Measurements from ENCODE around the gene TMCO4.
A peak's percentile ranks its signal among the peaks of the same experiment; 100 is the strongest.

TMCO4 gene

GRCh38 chr1:19744886-19745285 lies 54.8 kb downstream of the TMCO4 start:
- DNase-seq: no peak

- no peak for DNase-seq
These were observed 55.4 kb downstream of the TMCO4 start for GRCh38 chr1:19744335-19744743.

GRCh38 chr1:19743793-19744192 lies 55.9 kb downstream of the TMCO4 start:
- no peak for DNase-seq

- DNase-seq: no peak
These were observed 56.5 kb downstream of the TMCO4 start for GRCh38 chr1:19743180-19743579.

- no peak for DNase-seq
These were observed 60.1 kb downstream of the TMCO4 start for GRCh38 chr1:19739628-19740027.

GRCh38 chr1:19738669-19739068 lies 61.0 kb downstream of the TMCO4 start:
- DNase-seq: no peak

- DNase-seq: no peak
These were observed 61.6 kb downstream of the TMCO4 start for GRCh38 chr1:19738076-19738475.

- DNase-seq: no peak
These were observed 62.5 kb downstream of the TMCO4 start for GRCh38 chr1:19737104-19737825.

GRCh38 chr1:19735440-19736127 lies 64.1 kb downstream of the TMCO4 start:
- DNase-seq: no peak

- DNase-seq: no peak
These were observed 65.2 kb downstream of the TMCO4 start for GRCh38 chr1:19734472-19734999.

GRCh38 chr1:19734056-19734455 lies 65.7 kb downstream of the TMCO4 start:
- DNase-seq: no peak

GRCh38 chr1:19733615-19734014 lies 66.1 kb downstream of the TMCO4 start:
- no peak for DNase-seq

- DNase-seq: no peak
These were observed 68.3 kb downstream of the TMCO4 start for GRCh38 chr1:19731311-19731821.

GRCh38 chr1:19730793-19731192 lies 68.9 kb downstream of the TMCO4 start:
- no peak for DNase-seq

GRCh38 chr1:19730232-19730631 lies 69.5 kb downstream of the TMCO4 start:
- DNase-seq: no peak

GRCh38 chr1:19728413-19729145 lies 71.1 kb downstream of the TMCO4 start:
- DNase-seq: no peak

- no peak for DNase-seq
These were observed 74.1 kb downstream of the TMCO4 start for GRCh38 chr1:19725606-19726005.

- DNase-seq: no peak
These were observed 75.8 kb downstream of the TMCO4 start for GRCh38 chr1:19723874-19724273.

- DNase-seq: no peak
These were observed 78.7 kb downstream of the TMCO4 start for GRCh38 chr1:19720973-19721372.

- no peak for DNase-seq
These were observed 79.5 kb downstream of the TMCO4 start for GRCh38 chr1:19720174-19720573.

GRCh38 chr1:19717467-19717866 lies 82.2 kb downstream of the TMCO4 start:
- DNase-seq: no peak

- DNase-seq: peak; percentile 91
These were observed 84.1 kb downstream of the TMCO4 start for GRCh38 chr1:19715334-19716203.

Measured in stimulated activated CD4-positive, alpha-beta T cell treated with anti-CD3 and anti-CD28 coated beads, Interleukin-1b, Interleukin-23, amount 100 ng/mL, for 48 hours (primary cell).